ENCODE data around the gene KL. TPM values are rescaled to one million over a fixed set of nuclear protein-coding genes. Genes with fewer than 3 reads are reported as not detected.

KL gene
- total RNA-seq, 1 donor from 2014 or later = 0.09 TPM

DNA sequence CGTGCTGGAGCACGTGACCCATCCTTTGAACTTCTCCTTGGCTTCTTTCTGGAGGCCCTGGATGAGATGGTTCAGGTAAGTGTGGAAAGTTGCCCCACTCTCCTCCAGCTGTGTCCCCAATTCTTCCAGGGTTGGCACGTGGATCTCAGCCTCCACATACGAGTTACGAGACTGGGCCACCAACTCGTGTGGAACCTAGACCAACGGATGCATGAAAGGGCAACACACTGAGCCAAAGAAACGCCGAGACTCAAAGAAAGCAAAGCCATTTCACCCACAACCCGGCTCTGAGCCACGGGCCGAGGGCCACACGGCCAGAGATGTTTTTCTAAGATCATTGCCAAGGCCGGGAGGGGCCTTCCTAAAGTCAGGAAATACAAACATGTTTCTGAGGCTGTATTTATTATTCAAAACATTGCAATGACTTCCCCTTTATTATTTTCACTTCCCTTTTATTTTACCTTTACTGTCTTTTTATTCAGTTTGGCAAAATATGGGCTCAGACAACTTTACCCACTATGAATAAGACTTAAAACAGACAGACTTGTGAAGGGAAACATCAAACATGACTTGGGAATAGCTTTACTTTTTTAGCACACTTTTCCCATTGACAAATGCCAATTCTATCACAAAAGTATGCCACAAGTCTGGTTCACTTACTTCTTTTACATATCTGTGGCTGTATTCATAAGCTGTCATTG is 94.6 kb downstream of the KL start:
- intact Hi-C loops (cut with micrococcal nuclease) = no loop called here

DNA sequence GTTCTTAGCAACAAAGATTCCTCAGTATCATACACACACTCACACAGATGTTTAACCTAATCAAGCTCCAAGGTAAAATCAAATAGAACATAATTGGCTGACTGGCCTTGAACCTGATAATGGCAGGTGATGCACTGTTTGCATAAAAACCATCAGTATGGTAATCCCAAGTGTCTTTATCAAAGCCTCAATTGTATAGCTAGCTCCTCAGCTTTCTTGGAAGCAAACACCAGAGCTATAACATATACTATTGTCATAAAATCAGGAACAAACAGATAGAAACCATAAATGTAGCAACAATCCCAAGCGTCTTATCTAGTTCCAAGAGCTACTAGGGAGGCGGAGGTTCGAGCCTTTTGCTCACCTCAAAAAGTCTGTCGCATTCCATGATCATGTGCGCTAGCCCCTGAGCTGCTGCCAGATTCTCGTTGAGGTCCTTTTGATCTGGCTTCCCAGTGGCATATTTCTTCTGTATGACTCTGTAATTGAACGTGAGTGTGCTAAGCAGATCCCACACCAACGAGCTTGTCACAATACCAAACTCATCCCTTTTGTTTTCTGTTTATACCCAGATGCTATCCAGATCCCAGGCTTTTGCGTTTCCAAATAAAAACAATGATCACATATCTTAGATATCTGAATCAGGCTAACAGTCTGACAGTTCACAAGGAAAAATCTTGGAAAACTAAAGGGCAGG is 95.3 kb downstream of the KL start:
- intact Hi-C loops (cut with micrococcal nuclease) = no loop called here

GRCh38 chr13:33112766-33113165 is 96.5 kb downstream of the KL start:
- intact Hi-C loops (cut with micrococcal nuclease) = no loop called here

- intact Hi-C loops (cut with micrococcal nuclease) = no loop called here
Measured at GRCh38 chr13:33114146-33114545, 97.9 kb downstream of the KL start.

DNA sequence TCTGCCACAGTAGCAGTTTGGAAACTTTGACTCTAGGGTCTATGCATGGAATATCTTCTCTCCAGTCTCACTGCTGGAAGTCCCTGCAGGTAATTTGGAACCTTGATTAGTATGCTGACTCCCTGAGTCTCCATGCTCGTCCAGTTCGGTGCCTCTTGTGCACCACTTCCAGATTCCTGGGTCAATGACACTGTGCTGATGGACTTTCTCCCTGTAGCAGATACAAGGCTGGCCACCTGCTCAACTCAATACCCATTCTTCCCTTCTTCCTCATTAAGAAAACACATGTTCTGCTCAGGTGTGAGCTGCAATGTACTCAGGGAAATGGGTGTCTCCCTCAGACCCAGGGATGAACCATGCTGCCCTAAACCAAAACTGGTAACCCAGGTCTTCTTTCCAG is 99.1 kb downstream of the KL start:
- intact Hi-C loops (cut with micrococcal nuclease) = no loop called here
